Natural killer cell (primary cell): ENCODE data around the gene CDCP2. TPM values are rescaled to one million over a fixed set of nuclear protein-coding genes. Genes with fewer than 3 reads are reported as not detected.

Experiments
- ATAC-seq, 3 donors: fragments of 150-1000 bp in 2 of 3; fragments of 200-7000 bp in 1 of 3; cut with Tn5 transposase; 1 replicate in 1 of 3; 2 replicates in 2 of 3; pipeline ENCODE4 v1.10.0; 2021; ENCODE audit warnings: mild to moderate bottlenecking in 2 of 3, moderate library complexity in 2 of 3
- DNase-seq, 2 donors: peaks; one replicate each; pipeline versions ENCODE4 v3.0.0 to v3.0.0-alpha.2; 2013 to 2021; ENCODE audit warnings: mixed read lengths in 1 of 2
- H3K27ac ChIP-seq: one replicate; pipeline ENCODE4 v1.5.1; 2013; ENCODE audit warnings: mild to moderate bottlenecking, low read length
- H3K27me3 ChIP-seq: one replicate; pipeline ENCODE4 v1.6.1; 2013; ENCODE audit warnings: low read length; ENCODE audit not compliant: control insufficient read depth, insufficient read depth
- H3K36me3 ChIP-seq: one replicate; pipeline ENCODE4 v1.6.1; 2013; ENCODE audit warnings: low read length; ENCODE audit not compliant: control insufficient read depth, insufficient read depth
- H3K4me1 ChIP-seq: one replicate; pipeline ENCODE4 v1.6.1; 2013; ENCODE audit warnings: low read length; ENCODE audit not compliant: control insufficient read depth, insufficient read depth
- H3K4me3 ChIP-seq: one replicate; pipeline ENCODE4 v1.5.1; 2013; ENCODE audit warnings: low read length
- H3K9me3 ChIP-seq: one replicate; pipeline ENCODE4 v1.6.1; 2013; ENCODE audit warnings: low read length; ENCODE audit not compliant: control insufficient read depth, insufficient read depth
- H3K27ac Mint-ChIP-seq, 2 donors: one replicate each; pipeline ENCODE4 v1.8.0; 2022; ENCODE audit warnings: mild to moderate bottlenecking in 2 of 2, mixed read lengths in 2 of 2, moderate library complexity in 1 of 2
- H3K27me3 Mint-ChIP-seq, 2 donors: one replicate each; pipeline ENCODE4 v1.8.0; 2022; ENCODE audit warnings: low read depth in 2 of 2, mixed read lengths in 2 of 2
- H3K36me3 Mint-ChIP-seq: one replicate; pipeline ENCODE4 v1.8.0; 2022; ENCODE audit warnings: mixed read lengths
- H3K4me1 Mint-ChIP-seq, 2 donors: one replicate each; pipeline ENCODE4 v1.8.0; 2022; ENCODE audit warnings: mixed read lengths in 2 of 2
- H3K4me3 Mint-ChIP-seq: one replicate; pipeline ENCODE4 v1.8.0; 2022; ENCODE audit warnings: mild to moderate bottlenecking, moderate library complexity, mixed read lengths
- H3K9me3 Mint-ChIP-seq, 2 donors: one replicate each; pipeline ENCODE4 v1.8.0; 2022; ENCODE audit warnings: mixed read lengths in 2 of 2
- CTCF ChIP-seq: fragments of 200-600 bp; IDR thresholded peaks from one replicate; pipeline ENCODE4 v1.8.0; 2022; ENCODE audit warnings: antibody characterized with exemption
- WGBS: methylation state at CpG from one replicate; pipeline ENCODE4 v1.1.7; 2013; ENCODE audit warnings: missing lambda C conversion rate; ENCODE audit not compliant: insufficient coverage; 5-methylcytosine and 5-hydroxymethylcytosine counted together
- intact Hi-C: fragments of 100-400 bp; cut with micrococcal nuclease; formaldehyde crosslinking; loops from one replicate; pipeline ENCODE4 v1.14.2; 2022
- total RNA-seq, 4 donors: library from RNA; stranded (reverse); fragments of 120-200 nt in 1 of 4; gene quantifications; one replicate each; pipeline versions ENCODE4 v1.2.3 to v1.2.4, GENCODE V29; 2013 to 2022

Gene CDCP2
- total RNA-seq, 3 donors from 2014 or later (not counting 1 experiment from before 2014, with no cell fraction given) = 0.30 TPM; not detected in 2

GRCh38 chr1:54100500-54100899 lies 52.3 kb downstream of the CDCP2 start:
- 94% methylated on average over 2 of the region's 2 CpGs for WGBS
- H3K36me3 Mint-ChIP-seq = no peaks in the 10 kb centered on the region
- no peak for TF ChIP-seq CTCF

GRCh38 chr1:54099061-54099610 lies 53.7 kb downstream of the CDCP2 start:
- Mint-ChIP-seq H3K4me1 (peaks cover 0 to 6% of the 10 kb centered on the region in 2 donors), H3K4me3 (no peak overlapping the region), H3K27ac (no peak overlapping the region), H3K36me3 (no peaks in the 10 kb centered on the region), H3K9me3 (no peaks in the 10 kb centered on the region), H3K27me3 (no peaks in the 10 kb centered on the region)
- no peak for TF ChIP-seq CTCF
- DNase-seq = no peak
- Histone ChIP-seq H3K27me3 (no peaks in the 10 kb centered on the region), H3K9me3 (no peaks in the 10 kb centered on the region), H3K27ac (no peak overlapping the region), H3K36me3 (peaks cover 20% of the 10 kb centered on the region), H3K4me1 (peaks cover 4% of the 10 kb centered on the region), H3K4me3 (no peak overlapping the region)
- ATAC-seq = no peak
- intact Hi-C loops = no loop called here
- WGBS = 72% methylated on average over 6 of the region's 6 CpGs

More at GRCh38 chr1:54100500-54100899, 52.3 kb downstream of the CDCP2 start:
- Mint-ChIP-seq H3K4me3 (no peak overlapping the region), H3K9me3 (no peaks in the 10 kb centered on the region), H3K27ac (no peak overlapping the region), H3K4me1 (peaks cover 0 to 6% of the 10 kb centered on the region in 2 donors), H3K27me3 (no peaks in the 10 kb centered on the region)
- Histone ChIP-seq H3K27me3 (no peaks in the 10 kb centered on the region), H3K36me3 (peaks cover 20% of the 10 kb centered on the region), H3K9me3 (no peaks in the 10 kb centered on the region), H3K4me3 (no peak overlapping the region), H3K4me1 (peaks cover 2% of the 10 kb centered on the region), H3K27ac (no peak overlapping the region)
- ATAC-seq (no peak), DNase-seq (no peak)
- intact Hi-C loops = no loop called here

- Histone ChIP-seq H3K27ac (no peak overlapping the region), H3K36me3 (peaks cover 20% of the 10 kb centered on the region), H3K4me1 (peaks cover 4% of the 10 kb centered on the region), H3K9me3 (no peaks in the 10 kb centered on the region), H3K27me3 (no peaks in the 10 kb centered on the region), H3K4me3 (no peak overlapping the region)
- no peaks in the 10 kb centered on the region for H3K27me3 Mint-ChIP-seq
- H3K36me3 Mint-ChIP-seq = peaks cover 1% of the 10 kb centered on the region
- H3K27ac Mint-ChIP-seq = no peak overlapping the region
- peaks cover 0 to 6% of the 10 kb centered on the region in 2 donors for H3K4me1 Mint-ChIP-seq
- H3K9me3 Mint-ChIP-seq = no peaks in the 10 kb centered on the region
- H3K4me3 Mint-ChIP-seq = no peak overlapping the region
- intact Hi-C loops = no loop called here
- WGBS = 63% methylated on average over 5 of the region's 7 CpGs
- DNase-seq (no peak), ATAC-seq (no peak)
- TF ChIP-seq CTCF = no peak
Observed at GRCh38 chr1:54096877-54097240, 55.9 kb downstream of the CDCP2 start.

GRCh38 chr1:54096227-54096876 lies 56.4 kb downstream of the CDCP2 start:
- intact Hi-C loops = no loop called here
- no peak overlapping the region for H3K4me3 ChIP-seq
- 72% methylated on average over 25 of the region's 25 CpGs for WGBS
- no peaks in the 10 kb centered on the region for H3K27me3 Mint-ChIP-seq
- DNase-seq = no peak
- peak overlapping the region; percentile 37 to 56 for H3K27ac Mint-ChIP-seq
- no peak for TF ChIP-seq CTCF
- H3K27ac ChIP-seq = no peak overlapping the region
- no peaks in the 10 kb centered on the region for H3K9me3 ChIP-seq
- peaks cover 6% of the 10 kb centered on the region for H3K36me3 Mint-ChIP-seq
- no peaks in the 10 kb centered on the region for H3K27me3 ChIP-seq
- H3K4me1 ChIP-seq = peaks cover 4% of the 10 kb centered on the region
- peaks cover 0 to 6% of the 10 kb centered on the region in 2 donors for H3K4me1 Mint-ChIP-seq
- H3K36me3 ChIP-seq = peaks cover 20% of the 10 kb centered on the region
- no peak overlapping the region for H3K4me3 Mint-ChIP-seq
- H3K9me3 Mint-ChIP-seq = no peaks in the 10 kb centered on the region
- peak in 1 of 3 donors; percentile 35 for ATAC-seq
